ENCODE data around the gene GLOD5.

- TF ChIP-seq POLR2A (IDR thresholded peaks at IDR 0.05; ENCODE audit: low read depth, low read length), result no peak
- TF ChIP-seq TAF1 (IDR thresholded peaks at IDR 0.05; ENCODE audit: borderline replicate concordance, low read depth, low read length), result no peak
These were observed 7.8 kb upstream of the GLOD5 start for GRCh38 chrX:48753708-48754228.

All from GM12892 (cell line).